Measurements from ENCODE around the gene JAG1. TPM values are rescaled to one million over a fixed set of nuclear protein-coding genes. Genes with fewer than 3 reads are reported as not detected.

JAG1 gene
- total RNA-seq, 2 donors from 2014 or later, result 41.2 to 55.7 TPM

DNA sequence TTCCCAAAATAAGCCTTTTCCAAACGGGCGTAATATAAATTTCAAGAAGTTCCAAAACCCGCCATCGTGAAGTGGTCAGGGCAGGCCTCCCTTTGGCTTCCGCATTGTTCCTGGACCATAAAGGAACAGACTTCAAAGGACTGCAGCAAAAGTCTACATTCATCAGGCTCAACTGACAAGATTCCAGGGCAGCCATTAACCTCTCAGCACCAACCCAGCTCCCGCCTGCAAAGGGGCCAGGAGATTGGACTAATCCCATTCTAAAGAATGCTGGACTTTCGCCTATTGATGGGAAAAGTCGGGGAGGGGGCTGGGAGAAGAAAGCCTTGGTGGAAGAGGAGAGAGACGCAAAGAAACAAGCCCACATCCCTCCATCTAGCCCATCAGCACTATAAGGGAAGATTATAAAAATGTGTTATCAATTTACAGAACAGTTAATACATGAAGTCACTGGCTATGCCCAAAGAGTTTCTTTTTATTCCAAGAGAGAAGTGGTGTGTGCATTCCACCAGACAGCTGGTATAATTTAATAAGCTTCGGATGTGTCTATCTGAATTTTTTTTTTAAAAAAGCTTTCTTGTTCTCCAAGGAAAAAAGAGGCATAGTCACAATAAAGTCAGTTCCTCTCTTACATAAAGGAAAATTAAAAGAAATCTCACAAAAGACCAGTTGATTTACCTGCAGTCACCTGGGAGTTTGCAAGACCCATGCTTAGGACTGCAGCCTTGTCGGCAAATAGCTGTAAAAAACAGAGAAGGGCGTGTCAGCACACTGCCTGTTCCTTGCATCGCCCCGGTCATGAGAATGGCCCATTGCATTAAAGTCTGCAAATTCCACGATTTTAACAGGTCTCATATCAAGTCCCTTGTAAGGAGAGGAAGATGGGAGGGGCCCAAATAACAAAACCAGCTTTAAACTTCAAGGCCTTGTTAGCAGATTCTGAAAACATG is 17.8 kb downstream of the JAG1 start:
- DNase-seq, result no peak
- intact Hi-C loops (cut with DNase I), result no loop called here
- no peak overlapping the region for H3K4me3 ChIP-seq
- no peak for ATAC-seq
- H3K27me3 ChIP-seq, result no peaks in the 10 kb centered on the region
- H3K4me1 ChIP-seq, result peaks cover 92% of the 10 kb centered on the region
- TF ChIP-seq, protein P1, sequence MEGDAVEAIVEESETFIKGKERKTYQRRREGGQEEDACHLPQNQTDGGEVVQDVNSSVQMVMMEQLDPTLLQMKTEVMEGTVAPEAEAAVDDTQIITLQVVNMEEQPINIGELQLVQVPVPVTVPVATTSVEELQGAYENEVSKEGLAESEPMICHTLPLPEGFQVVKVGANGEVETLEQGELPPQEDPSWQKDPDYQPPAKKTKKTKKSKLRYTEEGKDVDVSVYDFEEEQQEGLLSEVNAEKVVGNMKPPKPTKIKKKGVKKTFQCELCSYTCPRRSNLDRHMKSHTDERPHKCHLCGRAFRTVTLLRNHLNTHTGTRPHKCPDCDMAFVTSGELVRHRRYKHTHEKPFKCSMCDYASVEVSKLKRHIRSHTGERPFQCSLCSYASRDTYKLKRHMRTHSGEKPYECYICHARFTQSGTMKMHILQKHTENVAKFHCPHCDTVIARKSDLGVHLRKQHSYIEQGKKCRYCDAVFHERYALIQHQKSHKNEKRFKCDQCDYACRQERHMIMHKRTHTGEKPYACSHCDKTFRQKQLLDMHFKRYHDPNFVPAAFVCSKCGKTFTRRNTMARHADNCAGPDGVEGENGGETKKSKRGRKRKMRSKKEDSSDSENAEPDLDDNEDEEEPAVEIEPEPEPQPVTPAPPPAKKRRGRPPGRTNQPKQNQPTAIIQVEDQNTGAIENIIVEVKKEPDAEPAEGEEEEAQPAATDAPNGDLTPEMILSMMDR (IDR thresholded peaks at IDR 0.05), result no peak
- TF ChIP-seq POLR2A (IDR thresholded peaks at IDR 0.05), result no peak
- WGBS, 2 donors, result 70 to 77% methylated on average over 15 of the region's 15 CpGs
- peak overlapping the region in 3 of 4 donors; percentile 62 to 79 (median 73) for H3K27ac ChIP-seq
- no peaks in the 10 kb centered on the region for H3K9me3 ChIP-seq
- peaks cover 0 to 10% of the 10 kb centered on the region in 2 donors for H3K36me3 ChIP-seq (replicated peaks in 1 of 2; ENCODE audit: insufficient read depth in 1 of 2, low read depth in 2 of 2)

DNA sequence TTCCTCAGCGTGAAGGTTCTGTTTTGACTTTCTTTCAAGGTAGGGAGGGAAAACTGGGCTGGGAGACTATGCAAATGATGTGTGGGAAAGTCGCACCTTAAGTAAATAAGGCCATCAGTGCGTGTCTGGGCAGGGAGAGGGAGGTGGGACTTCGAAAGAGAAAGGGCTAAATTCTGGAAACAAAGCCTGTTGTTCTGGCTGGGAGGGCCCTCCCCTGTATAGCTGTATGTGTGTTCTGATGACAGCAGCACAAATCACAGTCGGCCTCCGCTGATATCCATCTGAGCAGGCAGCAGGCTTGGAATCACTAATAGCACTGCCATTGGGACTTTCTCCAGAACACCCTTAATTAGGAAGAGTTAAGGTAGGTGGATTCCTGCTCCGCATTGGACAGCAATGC is 19.2 kb downstream of the JAG1 start:
- TF ChIP-seq POLR2A (IDR thresholded peaks at IDR 0.05), result peak in 1 of 3 donors; percentile 15
- TF ChIP-seq, protein P1 (IDR thresholded peaks at IDR 0.05), result no peak
- intact Hi-C loops (cut with DNase I), result no loop called here
- Histone ChIP-seq H3K4me1 (peaks cover 79% of the 10 kb centered on the region), H3K36me3 (replicated peaks in 1 of 2; ENCODE audit: insufficient read depth in 1 of 2, low read depth in 2 of 2) (peaks cover 0 to 22% of the 10 kb centered on the region in 2 donors), H3K9me3 (no peaks in the 10 kb centered on the region), H3K27me3 (no peaks in the 10 kb centered on the region), H3K4me3 (no peak overlapping the region), H3K27ac (peak overlapping the region; percentile 62 to 82 (median 76))
- DNase-seq, result peak; percentile 75 to 89 (median 81)
- peak; percentile 89 for ATAC-seq
- 10 to 12% methylated on average over 7 of the region's 7 CpGs for WGBS, 2 donors

DNA sequence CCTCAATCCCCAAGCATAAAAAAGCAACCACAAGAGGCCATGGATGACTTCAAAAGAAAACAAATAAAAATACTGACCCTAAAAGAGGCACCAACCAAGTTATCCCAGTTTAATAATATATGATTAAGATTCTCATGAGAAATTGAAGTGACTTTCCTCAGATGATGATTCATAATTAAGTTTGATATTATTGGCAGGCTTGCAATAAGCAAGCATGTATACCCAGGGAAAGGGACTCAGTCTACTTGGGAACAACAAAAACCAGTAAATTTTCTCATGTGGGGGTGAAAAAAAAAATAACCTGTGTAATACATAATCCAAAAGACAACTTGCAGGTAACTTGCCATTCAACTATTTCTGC is 19.6 kb downstream of the JAG1 start:
- no peak for ATAC-seq
- no peak for DNase-seq
- H3K27ac ChIP-seq, result peak overlapping the region; percentile 62 to 82 (median 76)
- H3K4me1 ChIP-seq, result peaks cover 75% of the 10 kb centered on the region
- no peak for TF ChIP-seq POLR2A (IDR thresholded peaks at IDR 0.05)
- TF ChIP-seq, protein P1 (IDR thresholded peaks at IDR 0.05), result no peak
- no peak overlapping the region for H3K4me3 ChIP-seq
- H3K27me3 ChIP-seq, result no peaks in the 10 kb centered on the region
- H3K36me3 ChIP-seq (replicated peaks in 1 of 2; ENCODE audit: insufficient read depth in 1 of 2, low read depth in 2 of 2), result peaks cover 0 to 24% of the 10 kb centered on the region in 2 donors
- no peaks in the 10 kb centered on the region for H3K9me3 ChIP-seq
- intact Hi-C loops (cut with DNase I), result no loop called here

DNA sequence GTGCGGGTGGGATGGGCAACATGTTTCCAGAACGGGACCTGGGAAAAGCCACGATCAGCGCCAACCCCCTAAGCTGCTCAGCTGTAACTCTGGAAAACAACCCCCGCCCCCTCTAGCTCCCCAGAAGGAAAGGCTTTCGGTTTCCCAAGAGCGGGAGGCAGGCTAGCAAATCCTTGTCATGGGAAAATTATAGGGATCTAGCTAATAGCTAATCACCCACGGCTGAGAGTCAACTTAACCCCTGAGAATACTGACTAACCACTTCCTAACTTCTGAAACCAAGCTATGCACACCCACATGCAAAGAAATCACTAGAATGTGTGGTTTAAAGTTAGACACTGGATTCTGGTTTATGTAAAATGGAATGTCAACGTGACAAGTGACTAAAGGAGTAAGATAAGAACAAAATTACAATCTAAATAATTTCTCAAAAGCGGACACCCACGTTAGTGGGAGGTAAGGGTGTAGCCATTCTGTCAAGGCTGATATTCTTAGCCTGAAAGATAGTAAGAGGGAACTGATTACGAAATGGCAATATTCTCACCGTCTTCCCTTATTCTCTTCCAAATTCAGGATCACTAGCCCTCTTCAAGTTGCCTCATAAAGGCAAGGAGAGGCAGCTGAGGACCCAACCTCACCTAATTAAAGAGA is 20.1 kb downstream of the JAG1 start:
- H3K27ac ChIP-seq, result peak overlapping the region; percentile 1 to 79 (median 68)
- peak; percentile 15 for ATAC-seq
- DNase-seq, result peak in 2 of 4 donors; percentile 56 to 62
- no peaks in the 10 kb centered on the region for H3K27me3 ChIP-seq
- intact Hi-C loops (cut with DNase I), result no loop called here
- peaks cover 0 to 29% of the 10 kb centered on the region in 2 donors for H3K36me3 ChIP-seq (replicated peaks in 1 of 2; ENCODE audit: insufficient read depth in 1 of 2, low read depth in 2 of 2)
- H3K4me3 ChIP-seq, result no peak overlapping the region
- peaks cover 70% of the 10 kb centered on the region for H3K4me1 ChIP-seq
- 12 to 18% methylated on average over 12 to 13 of the region's 13 CpGs for WGBS, 2 donors
- TF ChIP-seq POLR2A (IDR thresholded peaks at IDR 0.05), result no peak
- TF ChIP-seq, protein P1 (IDR thresholded peaks at IDR 0.05), result no peak
- H3K9me3 ChIP-seq, result no peaks in the 10 kb centered on the region
